Activated CD8-positive, alpha-beta T cell treated with anti-CD3 and anti-CD28 coated beads, Interleukin-2, amount 10 ng/mL, durations not matched to agents 7 days and 5 days (primary cell): ENCODE measurements around the gene STRN3. TPM values are rescaled to one million over a fixed set of nuclear protein-coding genes. Genes with fewer than 3 reads are reported as not detected.

Experiments used
- ATAC-seq: fragments of 150-1000 bp; cut with Tn5 transposase; one replicate; pipeline ENCODE4 v1.10.0; 2021; ENCODE audit warnings: moderate library complexity
- CTCF ChIA-PET: fragments of 350-600 bp; sonication (Branson Sonifier 250); formaldehyde crosslinking; loops from one replicate; lab custom pipeline; 2021; ENCODE audit warnings: antibody characterized with exemption; lab: Charles Lee
- POLR2A ChIA-PET: fragments of 350-600 bp; sonication (Branson Sonifier 250); formaldehyde crosslinking; loops from one replicate; lab custom pipeline; 2021; ENCODE audit warnings: antibody characterized with exemption; lab: Charles Lee
- DNase-seq: peaks from one replicate; pipeline ENCODE4 v3.0.0-alpha.2; 2020
- H3K27ac Mint-ChIP-seq: one replicate; pipeline ENCODE4 v1.8.0; 2021; ENCODE audit warnings: mild to moderate bottlenecking, mixed read lengths
- H3K27me3 Mint-ChIP-seq: one replicate; pipeline ENCODE4 v1.8.0; 2021; ENCODE audit warnings: low read depth, mixed read lengths
- H3K36me3 Mint-ChIP-seq: one replicate; pipeline ENCODE4 v1.8.0; 2021; ENCODE audit warnings: low read depth, mixed read lengths
- H3K4me1 Mint-ChIP-seq: one replicate; pipeline ENCODE4 v1.8.0; 2021; ENCODE audit warnings: low read depth, mixed read lengths
- H3K4me3 Mint-ChIP-seq: one replicate; pipeline ENCODE4 v1.8.0; 2021; ENCODE audit warnings: mild to moderate bottlenecking, mixed read lengths
- H3K9me3 Mint-ChIP-seq: one replicate; pipeline ENCODE4 v1.8.0; 2022; ENCODE audit warnings: mixed read lengths; ENCODE audit not compliant: insufficient read depth
- total RNA-seq, 2 experiments: library from RNA; stranded (reverse); gene quantifications; one replicate each; pipeline ENCODE4 v1.2.3, GENCODE V29; 2021

Gene STRN3
- total RNA-seq, 2 experiments from 2014 or later = 19.0 to 23.0 TPM

DNA sequence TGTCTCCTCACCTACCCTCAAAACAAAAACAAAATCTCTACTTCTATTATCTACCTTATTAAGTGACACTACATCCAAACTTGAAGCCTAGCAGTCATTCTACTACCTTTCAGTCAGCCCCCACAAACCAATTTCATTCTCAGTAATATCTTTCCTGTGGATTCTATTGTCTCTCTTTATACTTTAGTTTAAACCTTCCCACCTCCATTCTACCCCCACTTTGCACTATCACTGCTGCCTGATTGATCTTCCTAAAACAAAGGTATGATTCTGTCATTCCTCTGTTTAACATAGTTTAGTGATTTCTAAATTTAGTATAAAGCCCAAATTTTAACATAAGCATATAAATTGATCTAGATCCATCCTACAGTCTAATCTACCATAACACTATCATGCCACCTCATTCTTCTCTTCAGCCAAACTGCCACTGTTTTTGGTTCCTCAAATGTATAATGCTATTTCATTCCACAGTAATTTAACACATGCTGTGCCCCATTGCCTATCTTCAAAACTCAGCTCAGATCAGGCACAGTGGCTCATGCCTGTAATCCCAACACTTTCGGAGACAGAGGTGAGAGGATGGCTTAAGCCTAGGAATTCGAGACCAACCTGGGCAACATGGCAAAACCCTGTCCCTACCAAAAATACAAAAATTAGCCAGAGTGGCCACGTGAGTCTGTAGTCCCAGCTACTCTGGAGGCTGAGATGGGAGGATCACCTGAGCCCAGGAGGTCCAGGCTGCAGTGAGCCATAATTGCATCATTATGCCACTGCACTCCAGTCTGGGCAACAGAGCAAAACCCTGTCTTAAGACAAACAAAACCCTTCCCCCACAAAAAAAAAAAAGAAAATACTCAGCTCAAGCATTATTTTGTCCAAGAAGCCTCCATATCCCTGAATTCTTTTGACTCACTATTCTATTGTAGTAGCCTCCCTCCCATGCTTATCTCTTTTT lies 3.1 kb upstream of the STRN3 start:
- no peaks in the 10 kb centered on the region for H3K27me3 Mint-ChIP-seq
- ChIA-PET POLR2A (no interaction called here), CTCF (interaction anchor here (1.2 to 1.4 kb wide), 2 partner anchors 9 to 53 kb away, joined by 3 to 5 read pairs; no protein-coding TSS in a partner anchor)
- peak overlapping the region; percentile 37 for H3K27ac Mint-ChIP-seq
- H3K4me3 Mint-ChIP-seq = peak overlapping the region; percentile 24
- no peak for DNase-seq
- ATAC-seq = no peak
- H3K4me1 Mint-ChIP-seq = peaks cover 51% of the 10 kb centered on the region
- no peaks in the 10 kb centered on the region for H3K36me3 Mint-ChIP-seq
- no peaks in the 10 kb centered on the region for H3K9me3 Mint-ChIP-seq

DNA sequence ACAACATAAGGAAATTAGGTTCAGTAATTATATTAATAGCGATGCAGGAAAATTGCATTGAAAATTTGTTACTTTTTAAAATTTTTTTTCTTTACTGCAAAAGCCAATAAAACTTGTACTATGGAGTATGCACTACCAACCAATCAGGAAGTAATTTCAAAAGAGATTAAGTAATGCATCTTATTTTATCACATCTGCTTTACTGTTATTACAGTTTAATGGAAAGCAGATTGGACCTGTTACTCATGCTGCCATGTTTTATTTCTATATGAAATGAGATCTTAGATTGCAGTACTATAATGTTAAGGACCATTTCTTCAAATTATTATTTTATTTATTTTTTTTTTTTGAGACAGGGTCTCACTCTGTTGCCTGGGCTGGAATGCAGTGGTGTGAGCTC lies 1.7 kb upstream of the STRN3 start:
- DNase-seq (no peak), ATAC-seq (no peak)
- H3K4me3 Mint-ChIP-seq = no peak overlapping the region
- H3K36me3 Mint-ChIP-seq = peaks cover 3% of the 10 kb centered on the region
- ChIA-PET POLR2A (interaction anchor here (0.8 kb wide), 1 partner anchor 22 kb away, joined by 4 read pairs; no protein-coding TSS in a partner anchor), CTCF (interaction anchor here (1.1 kb wide), 1 partner anchor 53 kb away, joined by 3 read pairs; no protein-coding TSS in a partner anchor)
- no peaks in the 10 kb centered on the region for H3K27me3 Mint-ChIP-seq
- no peaks in the 10 kb centered on the region for H3K9me3 Mint-ChIP-seq
- H3K27ac Mint-ChIP-seq = no peak overlapping the region
- H3K4me1 Mint-ChIP-seq = peaks cover 59% of the 10 kb centered on the region

DNA sequence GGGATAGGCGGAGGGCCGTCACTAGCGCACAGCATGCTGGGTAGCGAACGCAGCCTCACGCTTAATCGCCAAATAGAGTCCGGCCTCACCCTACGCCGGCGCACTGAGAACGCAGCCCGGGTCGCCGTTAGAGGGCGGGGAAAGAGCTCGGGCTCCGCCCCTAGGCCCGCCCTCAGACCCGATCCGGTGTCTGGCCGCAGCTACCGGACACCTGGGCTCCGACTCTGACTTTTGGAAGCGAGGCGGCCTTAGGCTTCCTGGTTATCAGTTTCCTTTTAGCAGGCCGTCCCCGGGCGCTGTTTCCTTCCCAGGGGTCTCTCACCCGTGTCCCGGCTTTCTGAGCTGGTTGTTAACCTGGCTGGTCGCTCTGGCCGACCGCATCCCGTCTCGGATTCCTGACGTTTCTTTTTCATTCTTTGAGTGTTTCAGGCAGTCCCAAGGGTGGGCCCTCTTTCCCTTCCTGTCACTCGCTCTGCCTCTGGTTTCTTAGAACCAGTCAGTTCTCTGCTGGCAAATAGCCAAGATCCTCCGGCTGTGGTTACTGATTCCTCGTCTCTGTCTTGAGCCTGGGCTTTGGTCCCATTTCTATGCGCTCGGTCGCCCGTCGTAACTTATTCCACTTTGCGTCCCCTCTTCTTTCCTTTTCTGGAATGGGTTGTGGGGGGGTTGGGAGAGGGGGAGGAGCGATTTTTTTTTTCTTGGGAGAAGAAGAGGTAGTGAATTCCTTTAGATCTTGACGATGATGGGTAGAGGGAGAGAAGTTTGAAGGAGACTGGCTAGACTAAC lies 464 bp upstream of the STRN3 start:
- CTCF ChIA-PET = interaction anchor here (0.6 to 2.9 kb wide), 2 partner anchors 47 to 181 kb away, joined by 3 to 18 read pairs; partner anchors contain the start of gene HECTD1

DNA sequence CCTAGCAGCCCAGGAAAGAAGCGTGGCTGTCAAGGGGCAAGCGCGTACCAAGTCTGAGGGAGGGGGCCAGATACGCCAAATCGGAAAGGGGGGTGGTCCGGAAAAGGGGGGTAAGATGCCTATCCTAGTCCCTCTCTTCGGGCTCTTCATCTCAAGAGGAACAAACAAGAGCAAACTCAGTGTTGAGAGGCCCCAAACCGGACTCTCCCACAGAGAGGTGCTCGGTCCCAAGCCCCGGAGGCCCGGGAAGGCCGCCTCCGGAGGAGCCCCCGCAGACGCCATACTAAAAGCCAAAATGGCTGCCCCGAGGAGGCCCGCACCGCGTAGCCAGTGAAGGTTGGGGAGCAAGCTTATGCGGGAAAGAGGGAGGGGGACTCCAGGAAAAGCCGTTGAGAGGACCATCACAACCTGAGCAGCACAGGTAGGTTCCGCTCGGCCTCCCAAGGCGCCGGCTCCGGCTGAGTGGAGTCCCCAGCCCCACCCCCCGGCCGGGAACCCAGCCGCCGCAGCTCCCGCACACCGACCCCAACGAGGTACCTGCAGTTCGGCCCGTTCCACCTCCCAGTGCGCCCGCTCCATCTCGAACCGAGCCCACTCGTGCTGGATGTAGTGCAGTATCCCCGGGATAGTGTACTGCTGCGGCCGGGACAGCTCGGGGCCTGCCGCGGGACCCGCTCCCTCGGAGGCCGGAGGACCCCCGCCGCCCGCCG lies 657 bp downstream of the STRN3 start, which contains the start of gene AP4S1:
Gene AP4S1 (plus strand): TSS at position 283 of the 710 bp plus-strand sequence. CDS start 40,548 bp downstream, outside the sequence.
- peak; percentile 60 for DNase-seq
- Mint-ChIP-seq H3K4me1 (peaks cover 48% of the 10 kb centered on the region), H3K27me3 (no peaks in the 10 kb centered on the region), H3K9me3 (no peaks in the 10 kb centered on the region), H3K4me3 (peak within 1 kb of the TSS; percentile 93), H3K36me3 (peaks cover 17% of the 10 kb centered on the region), H3K27ac (peak within 1 kb of the TSS; percentile 97)
- POLR2A ChIA-PET = interaction anchor here (1.1 to 1.8 kb wide), 5 partner anchors 64 to 403 kb away, joined by 3 to 11 read pairs (median 7); partner anchors contain the start of genes COCH, HECTD1 and SCFD1
- CTCF ChIA-PET = interaction anchor here (0.9 to 2.9 kb wide), 4 partner anchors 45 to 395 kb away, joined by 3 to 18 read pairs (median 4); partner anchors contain the start of genes COCH, HEATR5A and HECTD1
- peak; percentile 47 for ATAC-seq

More for the DNA sequence above, 464 bp upstream of the STRN3 start:
- Mint-ChIP-seq H3K4me3 (peak overlapping the region; percentile 93), H3K4me1 (peaks cover 52% of the 10 kb centered on the region), H3K27me3 (no peaks in the 10 kb centered on the region), H3K9me3 (no peaks in the 10 kb centered on the region), H3K36me3 (peaks cover 8% of the 10 kb centered on the region), H3K27ac (peak overlapping the region; percentile 97)
- POLR2A ChIA-PET = interaction anchor here (0.6 to 1.8 kb wide), 19 partner anchors 8 to 468 kb away, joined by 3 to 11 read pairs (median 4); partner anchors contain the start of genes COCH, G2E3, HECTD1 and SCFD1
- ATAC-seq = peak; percentile 94
- peak; percentile 93 for DNase-seq

DNA sequence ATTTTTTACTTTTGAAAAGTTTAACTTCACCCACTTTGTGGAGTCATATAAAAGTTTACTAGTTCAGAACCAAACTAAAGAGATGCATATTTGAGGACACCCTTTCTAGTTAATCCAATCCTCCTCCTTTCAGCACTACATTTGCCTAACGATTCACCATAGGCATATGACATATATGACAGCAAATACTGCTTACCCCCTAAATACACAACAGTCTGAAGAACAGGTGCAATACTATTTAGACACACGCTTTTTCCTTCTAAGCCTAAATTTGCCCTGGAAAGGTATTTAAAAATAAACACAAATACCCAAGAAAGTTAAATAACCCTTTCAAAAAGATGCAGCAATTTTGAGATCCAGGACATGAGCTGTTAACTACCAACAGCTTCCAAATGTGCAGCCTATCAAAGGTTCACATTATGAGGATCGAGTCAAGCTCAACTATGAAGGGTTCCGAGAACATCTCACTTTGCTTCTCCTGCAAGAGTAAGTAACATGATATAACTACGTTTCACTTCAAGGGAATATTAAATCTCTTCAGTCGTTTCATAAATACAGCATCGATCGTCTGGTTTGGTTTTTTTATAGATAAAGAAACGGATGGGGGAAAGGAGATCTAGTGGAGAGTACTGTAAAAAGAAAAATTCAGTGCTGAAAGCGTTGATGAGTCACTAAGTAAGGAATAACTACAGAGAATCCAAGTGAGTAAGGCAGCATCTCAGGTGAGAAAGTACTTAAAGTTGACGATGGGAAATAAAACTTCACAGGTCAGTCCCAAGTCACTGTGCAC lies 1.4 kb downstream of the STRN3 start:
- peaks cover 47% of the 10 kb centered on the region for H3K4me1 Mint-ChIP-seq
- H3K4me3 Mint-ChIP-seq = peak overlapping the region; percentile 93
- peaks cover 17% of the 10 kb centered on the region for H3K36me3 Mint-ChIP-seq
- ATAC-seq (no peak), DNase-seq (no peak)
- no peaks in the 10 kb centered on the region for H3K27me3 Mint-ChIP-seq
- ChIA-PET POLR2A (interaction anchor here (1.2 kb wide), 1 partner anchor 183 kb away, joined by 3 read pairs; the partner anchor contains the start of gene HECTD1), CTCF (interaction anchor here (0.9 to 2.9 kb wide), 4 partner anchors 45 to 396 kb away, joined by 3 to 18 read pairs (median 4); partner anchors contain the start of genes COCH, HEATR5A and HECTD1)
- peak overlapping the region; percentile 76 for H3K27ac Mint-ChIP-seq
- H3K9me3 Mint-ChIP-seq = no peaks in the 10 kb centered on the region

DNA sequence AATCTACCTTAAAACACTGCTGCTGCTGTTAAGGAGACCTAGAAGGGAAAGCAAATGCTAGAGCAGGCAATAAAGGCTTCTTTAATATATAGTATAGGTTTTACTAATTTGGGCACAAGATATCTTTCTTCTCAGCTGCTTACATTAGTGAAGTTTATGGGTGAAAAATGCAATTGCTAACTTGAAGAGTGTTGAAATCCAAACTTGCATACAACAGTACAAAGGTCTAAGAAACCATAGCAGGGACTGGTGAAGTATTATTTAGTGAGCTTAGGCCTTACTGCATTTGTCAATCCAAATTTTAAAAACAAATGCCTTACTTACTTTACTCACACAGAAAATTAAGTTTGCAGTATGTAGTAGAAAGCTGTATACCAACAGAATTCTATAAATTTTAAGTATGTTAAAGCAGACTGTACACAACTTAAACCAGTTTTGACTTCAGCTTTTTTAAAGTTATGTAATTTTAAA lies 2.1 kb downstream of the STRN3 start:
- ATAC-seq (no peak), DNase-seq (no peak)
- Mint-ChIP-seq H3K27me3 (no peaks in the 10 kb centered on the region), H3K4me3 (peak overlapping the region; percentile 23), H3K9me3 (no peaks in the 10 kb centered on the region), H3K36me3 (peaks cover 17% of the 10 kb centered on the region), H3K27ac (no peak overlapping the region), H3K4me1 (peaks cover 42% of the 10 kb centered on the region)
- CTCF ChIA-PET = interaction anchor here (1.5 kb wide), 1 partner anchor 396 kb away, joined by 3 read pairs; the partner anchor contains the start of gene HEATR5A
- POLR2A ChIA-PET = interaction anchor here (1.2 kb wide), 1 partner anchor 184 kb away, joined by 3 read pairs; the partner anchor contains the start of gene HECTD1

DNA sequence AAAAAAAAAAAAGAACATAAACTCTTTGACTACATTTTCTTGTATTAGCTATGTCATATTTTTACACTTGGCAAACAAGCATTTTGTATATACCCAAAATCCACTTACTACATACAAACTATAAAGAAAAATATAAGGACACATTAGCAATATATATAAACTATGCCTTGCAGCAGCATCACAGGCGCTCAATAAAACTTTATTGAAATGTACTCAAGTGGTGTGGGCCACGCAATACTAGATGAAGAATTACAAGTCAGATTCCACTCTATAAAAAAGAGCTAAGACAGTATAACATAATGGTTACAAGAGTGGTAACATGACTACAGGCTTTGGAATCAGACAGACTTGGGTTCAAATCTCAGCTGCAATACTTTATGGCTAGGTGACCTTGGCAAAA lies 3.8 kb downstream of the STRN3 start:
- no peak for DNase-seq
- Mint-ChIP-seq H3K4me3 (no peak overlapping the region), H3K27me3 (no peaks in the 10 kb centered on the region), H3K36me3 (peaks cover 22% of the 10 kb centered on the region), H3K9me3 (no peaks in the 10 kb centered on the region), H3K4me1 (peaks cover 35% of the 10 kb centered on the region), H3K27ac (no peak overlapping the region)
- ATAC-seq = no peak
- CTCF ChIA-PET = no interaction called here
- POLR2A ChIA-PET = no interaction called here

DNA sequence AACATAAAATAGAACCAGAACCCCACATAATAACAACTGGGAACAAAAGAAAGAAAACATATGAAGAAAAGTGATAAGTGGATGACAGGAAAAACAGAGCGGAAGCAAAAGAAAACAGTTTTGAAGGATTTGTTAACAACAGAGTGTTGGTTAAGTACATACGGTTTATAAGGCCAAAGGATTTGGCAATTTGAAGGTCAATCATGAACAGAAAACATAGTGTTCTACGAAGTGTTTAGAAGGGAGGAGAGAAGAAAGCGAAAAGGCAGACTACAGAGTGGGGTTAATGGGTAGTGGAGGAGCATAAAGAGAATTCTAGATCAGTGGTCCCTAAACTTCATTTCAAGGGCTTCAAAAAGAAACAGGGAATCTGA lies 4.6 kb downstream of the STRN3 start:
- H3K27ac Mint-ChIP-seq = no peak overlapping the region
- H3K4me1 Mint-ChIP-seq = peaks cover 28% of the 10 kb centered on the region
- ATAC-seq (no peak), DNase-seq (no peak)
- peaks cover 22% of the 10 kb centered on the region for H3K36me3 Mint-ChIP-seq
- no peak overlapping the region for H3K4me3 Mint-ChIP-seq
- no peaks in the 10 kb centered on the region for H3K27me3 Mint-ChIP-seq
- POLR2A ChIA-PET = no interaction called here
- CTCF ChIA-PET = no interaction called here
- no peaks in the 10 kb centered on the region for H3K9me3 Mint-ChIP-seq

DNA sequence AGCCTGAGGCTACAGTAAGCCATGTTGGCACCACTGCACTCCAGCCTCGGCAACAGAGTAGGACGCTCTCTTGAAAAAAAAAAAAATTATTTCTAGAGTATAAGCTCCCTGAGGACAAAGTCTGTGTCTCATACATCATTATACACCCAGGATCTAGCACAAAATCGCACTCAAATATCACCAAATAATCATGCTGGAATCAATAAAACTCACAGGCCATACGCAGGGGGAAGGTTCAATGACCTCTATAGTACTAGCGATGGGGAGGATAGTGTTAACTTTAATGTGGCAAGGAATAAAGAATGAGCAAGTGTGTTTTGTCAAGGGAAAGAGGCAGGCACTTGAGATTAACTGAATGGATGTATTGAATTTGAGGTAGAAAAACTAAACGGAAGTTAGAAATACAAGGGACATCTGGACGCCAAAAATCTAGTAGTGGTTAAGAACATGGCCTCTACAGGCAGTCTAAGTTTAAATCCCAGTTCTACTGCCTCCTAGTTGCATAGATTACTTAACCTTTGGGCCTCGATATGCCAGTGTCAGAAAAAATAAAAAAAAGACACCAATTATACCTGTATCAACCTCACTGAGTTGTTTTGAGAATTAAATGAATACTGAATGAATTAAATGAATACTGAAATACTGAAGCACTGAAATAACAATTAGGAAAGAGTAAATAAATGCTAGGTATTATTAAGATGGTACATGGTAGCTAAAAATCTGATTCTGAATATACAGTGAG lies 5.2 kb downstream of the STRN3 start:
- H3K4me3 Mint-ChIP-seq = no peak overlapping the region
- DNase-seq (no peak), ATAC-seq (no peak)
- no peaks in the 10 kb centered on the region for H3K27me3 Mint-ChIP-seq
- no peak overlapping the region for H3K27ac Mint-ChIP-seq
- H3K9me3 Mint-ChIP-seq = no peaks in the 10 kb centered on the region
- H3K36me3 Mint-ChIP-seq = peaks cover 25% of the 10 kb centered on the region
- ChIA-PET CTCF (interaction anchor here (0.6 kb wide), 1 partner anchor 126 kb away, joined by 3 read pairs; no protein-coding TSS in a partner anchor), POLR2A (no interaction called here)
- H3K4me1 Mint-ChIP-seq = peaks cover 30% of the 10 kb centered on the region
